Type B pancreatic cell (in vitro differentiated cells): Measurements from ENCODE around the gene ATPAF1. TPM values are rescaled to one million over a fixed set of nuclear protein-coding genes. Genes with fewer than 3 reads are reported as not detected.

Experiments used
- DNase-seq: peaks from one replicate; pipeline ENCODE4 v3.0.0; 2021; ENCODE audit warnings: mixed read lengths; ENCODE audit not compliant: unreplicated experiment; ENCODE audit errors: extremely low spot score
- H3K27ac Mint-ChIP-seq: 2 replicates; pipeline ENCODE4 v1.8.0; 2021; ENCODE audit warnings: mild to moderate bottlenecking, mixed read lengths
- H3K27me3 Mint-ChIP-seq: 2 replicates; pipeline ENCODE4 v1.8.0; 2021; ENCODE audit warnings: mixed read lengths
- H3K36me3 Mint-ChIP-seq: 2 replicates; pipeline ENCODE4 v1.8.0; 2021; ENCODE audit warnings: mixed read lengths
- H3K4me1 Mint-ChIP-seq: one replicate; pipeline ENCODE4 v1.8.0; 2021; ENCODE audit warnings: mixed read lengths; ENCODE audit not compliant: unreplicated experiment
- H3K4me3 Mint-ChIP-seq: 2 replicates; pipeline ENCODE4 v1.8.0; 2021; ENCODE audit warnings: mild to moderate bottlenecking, mixed read lengths
- H3K9me3 Mint-ChIP-seq: 2 replicates; pipeline ENCODE4 v1.8.0; 2021; ENCODE audit warnings: mixed read lengths
- total RNA-seq: library from RNA; stranded (reverse); gene quantifications from 2 replicates; pipeline ENCODE4 v1.2.1, GENCODE V29; 2021; ENCODE audit warnings: low replicate concordance
- TF ChIP-seq, protein P1 (sequence below): fragments of 200-600 bp; sonication (generic); conservative IDR thresholded peaks from 2 replicates; pipeline ENCODE4 v1.5.0; 2021; ENCODE audit warnings: antibody characterized with exemption, mild to moderate bottlenecking

The ATPAF1 gene
- total RNA-seq, 1 donor from 2014 or later, result 55.7 TPM

- H3K27ac Mint-ChIP-seq, result peak overlapping the region; percentile 29
- no peaks in the 10 kb centered on the region for H3K9me3 Mint-ChIP-seq
- TF ChIP-seq, protein P1, sequence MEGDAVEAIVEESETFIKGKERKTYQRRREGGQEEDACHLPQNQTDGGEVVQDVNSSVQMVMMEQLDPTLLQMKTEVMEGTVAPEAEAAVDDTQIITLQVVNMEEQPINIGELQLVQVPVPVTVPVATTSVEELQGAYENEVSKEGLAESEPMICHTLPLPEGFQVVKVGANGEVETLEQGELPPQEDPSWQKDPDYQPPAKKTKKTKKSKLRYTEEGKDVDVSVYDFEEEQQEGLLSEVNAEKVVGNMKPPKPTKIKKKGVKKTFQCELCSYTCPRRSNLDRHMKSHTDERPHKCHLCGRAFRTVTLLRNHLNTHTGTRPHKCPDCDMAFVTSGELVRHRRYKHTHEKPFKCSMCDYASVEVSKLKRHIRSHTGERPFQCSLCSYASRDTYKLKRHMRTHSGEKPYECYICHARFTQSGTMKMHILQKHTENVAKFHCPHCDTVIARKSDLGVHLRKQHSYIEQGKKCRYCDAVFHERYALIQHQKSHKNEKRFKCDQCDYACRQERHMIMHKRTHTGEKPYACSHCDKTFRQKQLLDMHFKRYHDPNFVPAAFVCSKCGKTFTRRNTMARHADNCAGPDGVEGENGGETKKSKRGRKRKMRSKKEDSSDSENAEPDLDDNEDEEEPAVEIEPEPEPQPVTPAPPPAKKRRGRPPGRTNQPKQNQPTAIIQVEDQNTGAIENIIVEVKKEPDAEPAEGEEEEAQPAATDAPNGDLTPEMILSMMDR, result no peak
- DNase-seq, result no peak
- H3K27me3 Mint-ChIP-seq, result no peaks in the 10 kb centered on the region
- H3K4me3 Mint-ChIP-seq, result no peak overlapping the region
- peaks cover 23% of the 10 kb centered on the region for H3K36me3 Mint-ChIP-seq
- peaks cover 18% of the 10 kb centered on the region for H3K4me1 Mint-ChIP-seq
Observed at GRCh38 chr1:46687093-46687659, 19.0 kb upstream of the ATPAF1 start.

- no peak overlapping the region for H3K4me3 Mint-ChIP-seq
- H3K27me3 Mint-ChIP-seq, result no peaks in the 10 kb centered on the region
- H3K9me3 Mint-ChIP-seq, result no peaks in the 10 kb centered on the region
- no peak for DNase-seq
- peaks cover 18% of the 10 kb centered on the region for H3K36me3 Mint-ChIP-seq
- TF ChIP-seq, protein P1, result no peak
- peaks cover 12% of the 10 kb centered on the region for H3K4me1 Mint-ChIP-seq
- no peak overlapping the region for H3K27ac Mint-ChIP-seq
Observed at GRCh38 chr1:46686255-46686654, 18.1 kb upstream of the ATPAF1 start.

GRCh38 chr1:46684670-46685069, 16.5 kb upstream of the ATPAF1 start:
- Mint-ChIP-seq H3K9me3 (no peaks in the 10 kb centered on the region), H3K36me3 (peaks cover 26% of the 10 kb centered on the region), H3K4me3 (no peak overlapping the region)

GRCh38 chr1:46682064-46682463, 13.9 kb upstream of the ATPAF1 start:
- no peaks in the 10 kb centered on the region for H3K27me3 Mint-ChIP-seq

More at GRCh38 chr1:46684670-46685069, 16.5 kb upstream of the ATPAF1 start:
- H3K27me3 Mint-ChIP-seq, result no peaks in the 10 kb centered on the region
- TF ChIP-seq, protein P1, result no peak
- peaks cover 12% of the 10 kb centered on the region for H3K4me1 Mint-ChIP-seq
- no peak for DNase-seq
- H3K27ac Mint-ChIP-seq, result no peak overlapping the region

DNA sequence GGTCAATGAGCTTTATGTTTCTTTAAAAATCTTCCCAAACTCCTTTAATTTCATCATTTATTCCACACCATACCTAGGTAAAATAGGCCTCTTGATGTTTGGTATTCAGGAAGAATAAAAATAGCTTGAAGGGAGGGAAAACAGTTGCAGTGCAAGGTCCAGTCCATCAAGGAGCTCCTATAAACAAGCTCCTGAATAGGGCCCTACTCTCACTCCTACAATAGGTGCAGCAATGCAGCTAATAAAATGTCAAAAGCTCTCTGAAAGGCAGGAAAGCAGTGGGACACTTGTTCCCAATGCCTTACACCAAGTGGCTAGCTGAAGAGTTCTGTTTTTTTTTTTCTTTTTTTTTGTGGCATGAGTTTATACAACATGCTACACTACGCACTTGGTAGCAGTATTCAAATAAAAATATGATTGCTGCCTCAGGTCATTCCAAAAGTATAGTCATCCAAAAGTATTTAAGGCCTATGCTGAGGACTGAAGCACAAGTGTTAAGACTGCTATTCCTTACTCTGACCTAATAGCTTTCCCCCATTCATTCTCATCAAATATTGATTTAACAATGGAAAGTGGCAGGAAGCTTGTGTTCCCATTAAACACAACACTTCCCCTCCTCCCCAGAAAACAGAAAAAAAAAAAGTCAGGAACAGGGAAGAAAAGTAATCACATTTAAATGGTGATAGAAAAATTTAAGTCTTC, 13.3 kb upstream of the ATPAF1 start:
- Mint-ChIP-seq H3K36me3 (peaks cover 38% of the 10 kb centered on the region), H3K4me1 (no peaks in the 10 kb centered on the region), H3K27ac (no peak overlapping the region), H3K27me3 (no peaks in the 10 kb centered on the region), H3K4me3 (no peak overlapping the region), H3K9me3 (no peaks in the 10 kb centered on the region)
- no peak for DNase-seq
- TF ChIP-seq, protein P1, result no peak

More at GRCh38 chr1:46682064-46682463, 13.9 kb upstream of the ATPAF1 start:
- Mint-ChIP-seq H3K9me3 (no peaks in the 10 kb centered on the region), H3K36me3 (peaks cover 35% of the 10 kb centered on the region), H3K4me3 (no peak overlapping the region), H3K27ac (no peak overlapping the region), H3K4me1 (peaks cover 3% of the 10 kb centered on the region)
- no peak for DNase-seq
- TF ChIP-seq, protein P1, result no peak
